Measurements from ENCODE around the gene DNAJC10. TPM values are rescaled to one million over a fixed set of nuclear protein-coding genes. Genes with fewer than 3 reads are reported as not detected.
"Not testable (repeated sequence)": the region's sequence is repeated elsewhere in the genome, so short reads cannot be mapped to it uniquely, and the experiment has no call there.

The DNAJC10 gene
- total RNA-seq, 2 experiments from 2014 or later: 117 to 227 TPM

- no TSS peak for BruUV-seq (replicated peaks)
- DNase-seq (ENCODE audit: low spot score): peak; percentile 63
- Histone ChIP-seq H3K36me3 (ENCODE audit: insufficient read depth, low read length) (peaks cover 100% of the 10 kb centered on the region), H4K20me1 (ENCODE audit: insufficient read depth, low read length) (no peaks in the 10 kb centered on the region), H3K9me3 (ENCODE audit: low read length) (no peaks in the 10 kb centered on the region), H2AFZ (ENCODE audit: low read length) (no peak overlapping the region), H3K9me2 (ENCODE audit: insufficient read depth, low read length) (no peaks in the 10 kb centered on the region), H3K27ac (ENCODE audit: low read depth, low read length, poor library complexity, severe bottlenecking) (no peak overlapping the region), H3K4me1 (ENCODE audit: insufficient read depth, low read length, poor library complexity, severe bottlenecking) (no peaks in the 10 kb centered on the region), H3K4me3 (ENCODE audit: low read depth, low read length, poor library complexity, severe bottlenecking) (no peak overlapping the region), H3K4me2 (ENCODE audit: low read length) (no peak overlapping the region), H3K79me2 (ENCODE audit: insufficient read depth, low read depth, low read length) (no peaks in the 10 kb centered on the region)
- POLR2A ChIA-PET: interaction anchor here (0.9 to 1.7 kb wide), 3 partner anchors 9 to 48 kb away, joined by 3 to 6 read pairs (median 4); partner anchors contain the start of gene DNAJC10
- intact Hi-C loops (cut with micrococcal nuclease; ENCODE audit: unreplicated experiment): loop anchor here (1.0 kb wide), 1 partner anchor 217 kb away; no protein-coding TSS in a partner anchor
- TF ChIP-seq, protein P1, sequence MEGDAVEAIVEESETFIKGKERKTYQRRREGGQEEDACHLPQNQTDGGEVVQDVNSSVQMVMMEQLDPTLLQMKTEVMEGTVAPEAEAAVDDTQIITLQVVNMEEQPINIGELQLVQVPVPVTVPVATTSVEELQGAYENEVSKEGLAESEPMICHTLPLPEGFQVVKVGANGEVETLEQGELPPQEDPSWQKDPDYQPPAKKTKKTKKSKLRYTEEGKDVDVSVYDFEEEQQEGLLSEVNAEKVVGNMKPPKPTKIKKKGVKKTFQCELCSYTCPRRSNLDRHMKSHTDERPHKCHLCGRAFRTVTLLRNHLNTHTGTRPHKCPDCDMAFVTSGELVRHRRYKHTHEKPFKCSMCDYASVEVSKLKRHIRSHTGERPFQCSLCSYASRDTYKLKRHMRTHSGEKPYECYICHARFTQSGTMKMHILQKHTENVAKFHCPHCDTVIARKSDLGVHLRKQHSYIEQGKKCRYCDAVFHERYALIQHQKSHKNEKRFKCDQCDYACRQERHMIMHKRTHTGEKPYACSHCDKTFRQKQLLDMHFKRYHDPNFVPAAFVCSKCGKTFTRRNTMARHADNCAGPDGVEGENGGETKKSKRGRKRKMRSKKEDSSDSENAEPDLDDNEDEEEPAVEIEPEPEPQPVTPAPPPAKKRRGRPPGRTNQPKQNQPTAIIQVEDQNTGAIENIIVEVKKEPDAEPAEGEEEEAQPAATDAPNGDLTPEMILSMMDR (conservative IDR thresholded peaks at IDR 0.05; ENCODE audit: low read length): peak; percentile 80
- no peak for TF ChIP-seq EZH2phosphoT487 (IDR thresholded peaks at IDR 0.05; ENCODE audit: borderline replicate concordance, low read depth, low read length)
- CTCF ChIA-PET (ENCODE audit: unreplicated experiment): no interaction called here
These were observed 47.4 kb downstream of the DNAJC10 start for GRCh38 chr2:182763311-182763912.

DNA sequence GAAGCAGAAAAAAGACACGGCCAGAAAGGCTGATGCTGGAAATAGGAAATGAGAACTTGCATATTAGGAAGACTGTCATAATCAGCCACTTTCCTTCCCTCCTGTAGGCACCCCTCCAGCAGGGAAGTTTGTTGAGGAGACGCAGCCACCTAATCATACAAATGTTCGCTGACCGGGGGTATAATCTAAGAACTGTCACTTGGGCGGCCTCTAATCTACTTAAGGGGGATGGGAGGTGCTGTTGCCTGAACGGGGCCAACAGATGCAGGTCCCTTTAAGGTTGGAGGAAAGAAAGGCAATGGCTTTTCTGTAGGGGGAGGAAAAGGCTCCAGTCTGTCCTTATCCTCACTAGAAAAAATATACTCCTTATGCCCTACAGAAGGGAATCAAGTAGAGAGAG is 50.6 kb downstream of the DNAJC10 start:
- TF ChIP-seq, protein P1 (conservative IDR thresholded peaks at IDR 0.05; ENCODE audit: low read length): no peak
- no peak for TF ChIP-seq EZH2phosphoT487 (IDR thresholded peaks at IDR 0.05; ENCODE audit: borderline replicate concordance, low read depth, low read length)
- Histone ChIP-seq H4K20me1 (ENCODE audit: insufficient read depth, low read length) (no peaks in the 10 kb centered on the region), H3K4me1 (ENCODE audit: insufficient read depth, low read length, poor library complexity, severe bottlenecking) (no peaks in the 10 kb centered on the region), H3K4me3 (ENCODE audit: low read depth, low read length, poor library complexity, severe bottlenecking) (no peak overlapping the region), H3K27ac (ENCODE audit: low read depth, low read length, poor library complexity, severe bottlenecking) (no peak overlapping the region), H2AFZ (ENCODE audit: low read length) (no peak overlapping the region), H3K4me2 (ENCODE audit: low read length) (no peak overlapping the region), H3K79me2 (ENCODE audit: insufficient read depth, low read depth, low read length) (no peaks in the 10 kb centered on the region), H3K9me3 (ENCODE audit: low read length) (no peaks in the 10 kb centered on the region), H3K9me2 (ENCODE audit: insufficient read depth, low read length) (no peaks in the 10 kb centered on the region), H3K36me3 (ENCODE audit: insufficient read depth, low read length) (peaks cover 80% of the 10 kb centered on the region)
- DNase-seq (ENCODE audit: low spot score): no peak
- CTCF ChIA-PET (ENCODE audit: unreplicated experiment): no interaction called here
- POLR2A ChIA-PET: interaction anchor here (1.3 kb wide), 1 partner anchor 212 kb away, joined by 5 read pairs; no protein-coding TSS in a partner anchor
- no TSS peak for BruUV-seq (replicated peaks)
- intact Hi-C loops (cut with micrococcal nuclease; ENCODE audit: unreplicated experiment): no loop called here

DNA sequence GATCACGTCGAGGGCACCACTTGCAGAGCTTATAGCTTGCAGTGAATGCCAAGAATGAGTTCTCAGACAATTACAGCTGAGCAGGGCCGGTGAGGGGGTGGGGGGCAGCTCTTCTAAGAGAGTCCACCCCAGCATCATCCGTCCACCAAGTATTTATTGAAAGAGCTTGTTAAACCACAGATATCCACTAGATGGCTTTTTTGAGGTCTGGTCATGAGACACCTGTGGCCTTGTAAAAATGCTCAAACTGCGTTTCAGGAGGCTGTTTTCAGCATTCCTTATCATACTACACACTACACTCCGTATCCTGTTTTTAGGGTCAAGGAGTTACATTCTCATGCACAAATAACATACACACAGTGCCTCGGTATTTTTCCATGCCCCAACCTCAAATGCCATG is 51.5 kb downstream of the DNAJC10 start:
- BruUV-seq (replicated peaks): no TSS peak
- CTCF ChIA-PET (ENCODE audit: unreplicated experiment): interaction anchor here (0.6 to 0.7 kb wide), 2 partner anchors 191 to 215 kb away, joined by 4 to 8 read pairs; no protein-coding TSS in a partner anchor
- Histone ChIP-seq H3K4me3 (ENCODE audit: low read depth, low read length, poor library complexity, severe bottlenecking) (no peak overlapping the region), H3K9me3 (ENCODE audit: low read length) (peaks cover 5% of the 10 kb centered on the region; the same call in 1 of the 2 replicates), H3K36me3 (ENCODE audit: insufficient read depth, low read length) (peaks cover 78% of the 10 kb centered on the region), H3K4me1 (ENCODE audit: insufficient read depth, low read length, poor library complexity, severe bottlenecking) (no peaks in the 10 kb centered on the region), H3K9me2 (ENCODE audit: insufficient read depth, low read length) (no peaks in the 10 kb centered on the region), H3K79me2 (ENCODE audit: insufficient read depth, low read depth, low read length) (0 out of 2 replicates have a peak, but pooled peaks cover 3% of the 10 kb centered on the region), H3K4me2 (ENCODE audit: low read length) (no peak overlapping the region), H4K20me1 (ENCODE audit: insufficient read depth, low read length) (no peaks in the 10 kb centered on the region), H2AFZ (ENCODE audit: low read length) (no peak overlapping the region), H3K27ac (ENCODE audit: low read depth, low read length, poor library complexity, severe bottlenecking) (no peak overlapping the region)
- TF ChIP-seq, protein P1 (conservative IDR thresholded peaks at IDR 0.05; ENCODE audit: low read length): peak; percentile 67
- TF ChIP-seq EZH2phosphoT487 (IDR thresholded peaks at IDR 0.05; ENCODE audit: borderline replicate concordance, low read depth, low read length): no peak
- intact Hi-C loops (cut with micrococcal nuclease; ENCODE audit: unreplicated experiment): no loop called here
- DNase-seq (ENCODE audit: low spot score): peak; percentile 42
- POLR2A ChIA-PET: no interaction called here

DNA sequence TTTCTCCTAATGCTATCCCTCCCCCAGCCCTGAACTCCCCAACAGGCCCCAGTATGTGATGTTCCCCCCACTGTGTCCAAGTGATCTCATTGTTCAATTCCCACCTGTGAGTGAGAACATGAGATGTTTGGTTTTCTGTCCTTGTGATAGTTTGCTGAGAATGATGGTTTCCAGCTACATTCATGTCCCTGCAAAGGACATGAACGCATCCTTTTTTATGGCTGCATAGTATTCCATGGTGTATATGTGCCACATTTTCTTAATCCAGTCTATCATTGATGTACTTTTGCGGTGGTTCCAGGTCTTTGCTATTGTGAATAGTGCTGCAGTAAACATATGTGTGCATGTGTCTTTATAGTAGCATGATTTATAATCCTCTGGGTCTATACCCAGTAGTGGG is 52.9 kb downstream of the DNAJC10 start:
- H3K4me1 ChIP-seq (ENCODE audit: insufficient read depth, low read length, poor library complexity, severe bottlenecking); H3K27ac ChIP-seq (ENCODE audit: low read depth, low read length, poor library complexity, severe bottlenecking); CTCF ChIA-PET (ENCODE audit: unreplicated experiment); H3K4me3 ChIP-seq (ENCODE audit: low read depth, low read length, poor library complexity, severe bottlenecking); H3K79me2 ChIP-seq (ENCODE audit: insufficient read depth, low read depth, low read length); H2AFZ ChIP-seq (ENCODE audit: low read length); DNase-seq (ENCODE audit: low spot score); H3K4me2 ChIP-seq (ENCODE audit: low read length); POLR2A ChIA-PET; intact Hi-C loops (cut with micrococcal nuclease; ENCODE audit: unreplicated experiment); H3K9me2 ChIP-seq (ENCODE audit: insufficient read depth, low read length); BruUV-seq (replicated peaks); H3K9me3 ChIP-seq (ENCODE audit: low read length); H4K20me1 ChIP-seq (ENCODE audit: insufficient read depth, low read length): not testable (repeated sequence)
- H3K36me3 ChIP-seq (ENCODE audit: insufficient read depth, low read length): peaks cover 70% of the 10 kb centered on the region
